Measurements from ENCODE around the gene DNAH8. TPM values are rescaled to one million over a fixed set of nuclear protein-coding genes. Genes with fewer than 3 reads are reported as not detected.

The DNAH8 gene
- total RNA-seq, 3 donors from 2014 or later (not counting 1 experiment from before 2014, with no cell fraction given): 0.10 TPM; not detected in 2

DNA sequence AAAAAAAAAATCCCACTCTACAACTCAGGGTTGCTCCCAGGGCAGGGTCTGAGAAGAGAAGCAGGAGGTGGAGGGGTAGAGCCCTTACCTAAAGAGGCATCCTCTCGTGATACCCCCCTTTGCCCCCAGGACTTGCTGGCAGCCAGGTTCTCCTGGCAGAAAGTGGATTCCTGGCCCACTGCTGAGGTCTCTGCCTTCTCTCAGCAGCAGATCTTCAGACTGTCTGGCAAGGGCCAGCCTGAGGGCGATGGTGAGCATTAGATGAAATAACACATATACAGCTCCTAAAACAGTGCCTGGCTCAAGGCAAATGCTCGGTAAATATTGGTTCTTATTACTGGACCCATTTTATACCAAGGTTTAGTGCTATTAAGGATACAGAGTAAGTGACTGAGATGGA is 328.7 kb downstream of the DNAH8 start:
- 89% methylated on average over 3 of the region's 3 CpGs for WGBS (ENCODE audit: insufficient coverage)
- no peak for ATAC-seq

DNA sequence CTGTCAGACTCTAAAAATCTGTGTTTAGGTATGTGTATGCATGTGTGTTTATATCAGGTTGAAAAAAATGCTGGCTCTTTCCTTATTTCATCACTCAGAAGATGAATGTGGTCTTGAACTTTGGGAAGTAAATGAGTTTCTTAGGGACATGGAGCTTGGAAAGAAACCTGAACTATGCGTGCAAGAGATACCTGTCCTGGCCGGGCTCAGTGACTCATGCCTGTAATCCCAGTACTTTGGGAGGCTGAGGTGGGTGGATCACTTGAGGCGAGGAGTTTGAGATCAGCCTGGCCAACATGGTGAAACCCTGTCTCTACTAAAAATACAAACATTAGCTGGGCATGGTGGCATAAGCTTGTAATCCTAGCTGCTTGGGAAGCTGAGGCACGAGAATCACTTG is 329.1 kb downstream of the DNAH8 start:
- no peak overlapping the region for H3K27ac ChIP-seq (ENCODE audit: low read length)
- Mint-ChIP-seq H3K36me3 (no peaks in the 10 kb centered on the region), H3K9me3 (no peaks in the 10 kb centered on the region), H3K27me3 (ENCODE audit: low read depth in 2 of 2) (peaks cover 0 to 1% of the 10 kb centered on the region in 2 donors), H3K4me3 (no peak overlapping the region), H3K4me1 (peaks cover 21 to 33% of the 10 kb centered on the region in 2 donors), H3K27ac (no peak overlapping the region)
- H3K27me3 ChIP-seq (ENCODE audit: control insufficient read depth, insufficient read depth, low read length): peaks cover 4% of the 10 kb centered on the region
- no peaks in the 10 kb centered on the region for H3K36me3 ChIP-seq (ENCODE audit: control insufficient read depth, insufficient read depth, low read length)
- H3K9me3 ChIP-seq (ENCODE audit: control insufficient read depth, insufficient read depth, low read length): peaks cover 3% of the 10 kb centered on the region
- intact Hi-C loops (cut with micrococcal nuclease): no loop called here
- peaks cover 30% of the 10 kb centered on the region for H3K4me1 ChIP-seq (ENCODE audit: control insufficient read depth, insufficient read depth, low read length)
- TF ChIP-seq, protein P1, sequence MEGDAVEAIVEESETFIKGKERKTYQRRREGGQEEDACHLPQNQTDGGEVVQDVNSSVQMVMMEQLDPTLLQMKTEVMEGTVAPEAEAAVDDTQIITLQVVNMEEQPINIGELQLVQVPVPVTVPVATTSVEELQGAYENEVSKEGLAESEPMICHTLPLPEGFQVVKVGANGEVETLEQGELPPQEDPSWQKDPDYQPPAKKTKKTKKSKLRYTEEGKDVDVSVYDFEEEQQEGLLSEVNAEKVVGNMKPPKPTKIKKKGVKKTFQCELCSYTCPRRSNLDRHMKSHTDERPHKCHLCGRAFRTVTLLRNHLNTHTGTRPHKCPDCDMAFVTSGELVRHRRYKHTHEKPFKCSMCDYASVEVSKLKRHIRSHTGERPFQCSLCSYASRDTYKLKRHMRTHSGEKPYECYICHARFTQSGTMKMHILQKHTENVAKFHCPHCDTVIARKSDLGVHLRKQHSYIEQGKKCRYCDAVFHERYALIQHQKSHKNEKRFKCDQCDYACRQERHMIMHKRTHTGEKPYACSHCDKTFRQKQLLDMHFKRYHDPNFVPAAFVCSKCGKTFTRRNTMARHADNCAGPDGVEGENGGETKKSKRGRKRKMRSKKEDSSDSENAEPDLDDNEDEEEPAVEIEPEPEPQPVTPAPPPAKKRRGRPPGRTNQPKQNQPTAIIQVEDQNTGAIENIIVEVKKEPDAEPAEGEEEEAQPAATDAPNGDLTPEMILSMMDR (IDR thresholded peaks at IDR 0.05): no peak
- WGBS (ENCODE audit: insufficient coverage): 87% methylated on average over 4 of the region's 4 CpGs
- no peak overlapping the region for H3K4me3 ChIP-seq (ENCODE audit: low read length)
- no peak for DNase-seq
- no peak for ATAC-seq

More for the DNA sequence above, 328.7 kb downstream of the DNAH8 start:
- Mint-ChIP-seq H3K4me3 (no peak overlapping the region), H3K27me3 (ENCODE audit: low read depth in 2 of 2) (peaks cover under 1 to 4% of the 10 kb centered on the region in 2 donors), H3K36me3 (no peaks in the 10 kb centered on the region), H3K9me3 (no peaks in the 10 kb centered on the region), H3K27ac (no peak overlapping the region), H3K4me1 (peaks cover 19 to 29% of the 10 kb centered on the region in 2 donors)
- H3K27me3 ChIP-seq (ENCODE audit: control insufficient read depth, insufficient read depth, low read length): no peaks in the 10 kb centered on the region
- no peak overlapping the region for H3K4me3 ChIP-seq (ENCODE audit: low read length)
- TF ChIP-seq, protein P1 (IDR thresholded peaks at IDR 0.05): no peak
- H3K27ac ChIP-seq (ENCODE audit: low read length): no peak overlapping the region
- peaks cover 26% of the 10 kb centered on the region for H3K4me1 ChIP-seq (ENCODE audit: control insufficient read depth, insufficient read depth, low read length)
- no peak for DNase-seq
- intact Hi-C loops (cut with micrococcal nuclease): no loop called here
- no peaks in the 10 kb centered on the region for H3K36me3 ChIP-seq (ENCODE audit: control insufficient read depth, insufficient read depth, low read length)
- peaks cover 3% of the 10 kb centered on the region for H3K9me3 ChIP-seq (ENCODE audit: control insufficient read depth, insufficient read depth, low read length)

DNA sequence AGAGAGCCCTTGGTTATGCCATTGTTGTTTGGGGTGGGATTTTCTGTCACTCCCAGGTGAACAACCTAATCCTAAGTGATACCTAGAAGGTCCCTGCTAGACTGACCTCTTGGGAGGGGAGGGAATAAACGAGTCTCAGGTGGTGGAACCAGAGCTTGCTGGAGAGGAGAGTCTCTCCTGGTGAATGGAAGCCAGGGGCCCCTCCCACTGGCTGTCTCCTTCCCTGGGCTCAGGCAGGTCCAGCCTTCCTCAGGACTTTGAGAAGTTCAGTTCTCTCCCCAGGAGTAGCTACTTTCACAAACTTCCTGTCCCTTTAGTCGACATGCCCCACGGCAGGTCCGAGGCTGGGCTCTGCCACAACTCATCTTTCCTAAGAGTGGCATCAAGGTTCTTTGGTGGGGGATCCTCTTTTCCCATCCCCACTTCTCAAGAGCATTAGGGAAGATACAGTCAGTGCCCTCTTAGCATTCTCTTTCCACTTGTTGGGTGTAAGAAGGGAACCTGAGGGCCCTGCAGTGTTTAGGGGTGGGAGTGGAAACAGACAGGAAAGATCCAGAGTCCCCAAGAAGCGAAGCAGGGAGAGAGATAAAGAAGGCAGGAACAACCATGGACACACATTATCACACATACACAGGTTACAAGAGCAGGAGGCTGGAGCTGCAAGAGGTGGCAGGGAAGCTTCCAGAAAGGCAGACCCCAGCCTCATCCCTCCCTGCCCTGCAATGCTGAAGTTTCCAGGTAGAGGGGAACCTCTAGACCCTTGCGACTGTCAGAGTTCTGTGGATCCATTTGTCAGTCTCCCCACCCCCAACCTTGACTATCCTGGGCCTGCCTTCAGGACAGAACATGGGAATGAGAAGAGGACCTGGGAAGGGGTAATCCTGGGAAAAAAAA is 332.6 kb downstream of the DNAH8 start:
- intact Hi-C loops (cut with micrococcal nuclease): no loop called here
- Mint-ChIP-seq H3K27ac (peak overlapping the region in 1 of 2 donors; percentile 70), H3K4me3 (peak overlapping the region; percentile 76)

More for the DNA sequence above, 332.6 kb downstream of the DNAH8 start:
- ATAC-seq (no peak), DNase-seq (no peak)
- no peaks in the 10 kb centered on the region for H3K9me3 Mint-ChIP-seq
- peaks cover 0 to 5% of the 10 kb centered on the region in 2 donors for H3K27me3 Mint-ChIP-seq (ENCODE audit: low read depth in 2 of 2)
- H3K4me1 ChIP-seq (ENCODE audit: control insufficient read depth, insufficient read depth, low read length): peaks cover 44% of the 10 kb centered on the region
- H3K4me1 Mint-ChIP-seq: peaks cover 38 to 39% of the 10 kb centered on the region in 2 donors
- TF ChIP-seq, protein P1 (IDR thresholded peaks at IDR 0.05): no peak
- H3K36me3 Mint-ChIP-seq: no peaks in the 10 kb centered on the region
- H3K36me3 ChIP-seq (ENCODE audit: control insufficient read depth, insufficient read depth, low read length): no peaks in the 10 kb centered on the region
- peaks cover 5% of the 10 kb centered on the region for H3K27me3 ChIP-seq (ENCODE audit: control insufficient read depth, insufficient read depth, low read length)
- no peak overlapping the region for H3K4me3 ChIP-seq (ENCODE audit: low read length)
- H3K27ac ChIP-seq (ENCODE audit: low read length): no peak overlapping the region
- no peaks in the 10 kb centered on the region for H3K9me3 ChIP-seq (ENCODE audit: control insufficient read depth, insufficient read depth, low read length)
- 47% methylated on average over 5 of the region's 6 CpGs for WGBS (ENCODE audit: insufficient coverage)
